ENCODE measurements around the gene USF2. TPM values are rescaled to one million over a fixed set of nuclear protein-coding genes. Genes with fewer than 3 reads are reported as not detected.
"Not testable (repeated sequence)": the region's sequence is repeated elsewhere in the genome, so short reads cannot be mapped to it uniquely, and the experiment has no call there.

USF2 gene
- polyA plus RNA-seq, 6 donors from 2014 or later: 1.9 to 15.5 (median 10.4) TPM

- Mint-ChIP-seq H3K4me1 (peaks cover 7 to 27% (median 16%) of the 10 kb centered on the region in 3 donors), H3K4me3 (no peak within 1 kb of the TSS), H3K36me3 (no peaks in the 10 kb centered on the region), H3K27ac (peak within 1 kb of the TSS in 3 of 6 donors; percentile 16 to 39 (median 21)), H3K27me3 (peaks cover 0 to 7% (median 5%) of the 10 kb centered on the region in 3 donors), H3K9me3 (no peaks in the 10 kb centered on the region)
- ATAC-seq (ENCODE audit: low read depth in 2 of 2) (no peak), DNase-seq (no peak)
These were observed 40.4 kb upstream of the USF2 start, which contains the start of gene FAM187B for GRCh38 chr19:35228177-35228930. TSS of gene FAM187B (minus strand) at chr19:35228739. CDS start at chr19:35228680, 59 bp downstream.

DNA sequence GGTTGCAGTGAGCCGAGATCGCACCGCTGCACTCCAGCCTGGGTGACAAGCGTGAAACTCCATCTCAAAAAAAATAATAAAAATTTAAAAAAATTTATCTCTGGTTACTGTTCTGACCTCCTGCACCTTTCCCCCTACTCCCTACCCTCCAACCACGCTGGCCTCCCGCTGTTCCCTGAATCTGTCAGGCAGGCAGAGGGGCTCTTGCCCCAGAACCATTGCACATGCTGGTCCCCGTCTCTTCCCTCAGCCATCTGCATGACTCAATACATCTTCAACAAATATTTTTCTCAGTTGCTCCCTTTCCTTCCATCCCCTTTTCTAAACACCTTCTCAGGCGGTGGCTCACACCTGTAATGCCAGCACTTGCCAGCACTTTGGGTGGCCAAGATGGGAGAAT, 39.2 kb upstream of the USF2 start:
- DNase-seq: no peak
- no peaks in the 10 kb centered on the region for H3K36me3 Mint-ChIP-seq
- peak overlapping the region in 1 of 8 donors; percentile 2 for H3K4me3 Mint-ChIP-seq
- H3K4me1 Mint-ChIP-seq: peaks cover 7 to 17% (median 16%) of the 10 kb centered on the region in 3 donors
- ATAC-seq (ENCODE audit: low read depth in 2 of 2): no peak
- no peaks in the 10 kb centered on the region for H3K9me3 Mint-ChIP-seq
- peak overlapping the region in 1 of 6 donors; percentile 16 for H3K27ac Mint-ChIP-seq
- peaks cover 0 to 7% (median 5%) of the 10 kb centered on the region in 3 donors for H3K27me3 Mint-ChIP-seq

- Mint-ChIP-seq H3K27ac (peak overlapping the region in 1 of 6 donors; percentile 70), H3K36me3 (no peaks in the 10 kb centered on the region), H3K4me3 (no peak overlapping the region), H3K27me3 (peaks cover 0 to 7% (median 5%) of the 10 kb centered on the region in 3 donors), H3K9me3 (no peaks in the 10 kb centered on the region), H3K4me1 (peaks cover 0 to 9% (median 8%) of the 10 kb centered on the region in 3 donors)
- DNase-seq (no peak), ATAC-seq (ENCODE audit: low read depth in 2 of 2) (no peak)
These were observed 36.7 kb upstream of the USF2 start for GRCh38 chr19:35231956-35232645.

DNA sequence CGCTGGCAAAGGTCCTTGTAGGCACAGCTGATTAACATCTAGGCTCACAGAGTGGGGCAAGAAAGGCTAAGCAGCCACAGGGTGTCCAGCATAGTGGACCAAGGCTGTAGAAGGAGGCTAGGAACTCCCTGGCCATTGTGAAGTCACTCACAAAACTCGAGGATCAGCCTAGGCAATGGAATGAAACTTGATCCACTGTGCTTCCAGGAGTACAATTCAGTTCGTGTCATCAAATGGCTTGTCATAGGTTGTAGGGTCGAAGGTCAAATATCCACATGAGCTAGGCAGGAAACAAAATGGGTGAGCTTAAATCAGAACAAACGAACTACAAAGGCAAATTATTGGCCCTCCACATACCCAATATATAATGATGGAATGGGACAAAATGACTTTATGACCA, 35.9 kb upstream of the USF2 start:
- peaks cover 0 to 9% (median 8%) of the 10 kb centered on the region in 3 donors for H3K4me1 Mint-ChIP-seq
- no peak overlapping the region for H3K4me3 Mint-ChIP-seq
- no peaks in the 10 kb centered on the region for H3K36me3 Mint-ChIP-seq
- H3K27ac Mint-ChIP-seq: peak overlapping the region in 1 of 6 donors; percentile 70
- H3K27me3 Mint-ChIP-seq: peaks cover 0 to 7% (median 5%) of the 10 kb centered on the region in 3 donors
- ATAC-seq (ENCODE audit: low read depth in 2 of 2) (no peak), DNase-seq (no peak)
- no peaks in the 10 kb centered on the region for H3K9me3 Mint-ChIP-seq

DNA sequence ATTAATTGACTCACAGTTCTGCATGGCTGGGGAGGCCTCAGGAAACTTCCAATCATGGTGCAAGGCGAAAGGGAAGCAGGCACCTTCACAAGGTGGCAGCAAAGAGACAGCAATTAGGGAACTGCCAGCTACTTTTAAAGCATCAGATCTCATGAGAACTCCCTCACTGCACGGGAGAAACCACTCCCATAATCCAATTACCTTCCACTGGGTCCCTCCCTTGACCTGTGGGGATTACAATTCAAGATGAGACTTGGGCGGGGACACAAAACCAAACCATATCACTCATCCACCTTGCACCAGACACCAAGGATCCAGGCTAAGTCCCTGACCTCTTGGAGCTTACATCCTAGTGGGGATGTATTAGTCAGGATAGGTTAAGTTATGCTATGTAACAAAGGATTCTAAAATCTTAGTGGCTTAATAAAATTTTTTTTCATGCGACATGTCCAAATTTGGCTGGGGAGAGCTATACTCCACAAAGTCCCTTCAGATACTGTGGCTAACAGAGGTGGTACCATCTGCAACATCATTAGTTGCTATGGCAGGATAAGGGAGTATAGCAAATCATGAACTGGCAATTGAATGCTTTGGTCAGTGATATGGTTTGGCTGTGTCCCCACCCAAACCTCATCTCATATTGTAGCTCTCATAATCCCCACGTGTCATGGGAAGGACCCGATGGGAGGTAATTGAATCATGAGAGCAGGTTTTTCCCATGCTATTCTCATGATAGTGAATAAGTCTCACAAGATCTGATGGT, 31.9 kb upstream of the USF2 start:
- H3K36me3 Mint-ChIP-seq: peaks cover 0 to 11% of the 10 kb centered on the region in 2 donors
- H3K9me3 Mint-ChIP-seq: peaks cover 0 to 13% (median 9%) of the 10 kb centered on the region in 7 donors
- H3K4me1 Mint-ChIP-seq: peaks cover 16 to 33% (median 17%) of the 10 kb centered on the region in 3 donors
- H3K27ac Mint-ChIP-seq: peak overlapping the region in 1 of 6 donors; percentile 56
- no peaks in the 10 kb centered on the region for H3K27me3 Mint-ChIP-seq
- DNase-seq (no peak), ATAC-seq (ENCODE audit: low read depth in 2 of 2) (peak in 1 of 2 donors; percentile 46)
- no peak overlapping the region for H3K4me3 Mint-ChIP-seq

- H3K27ac Mint-ChIP-seq: peak overlapping the region in 2 of 6 donors; percentile 82 to 88
These were observed 29.2 kb upstream of the USF2 start for GRCh38 chr19:35239597-35239996.

GRCh38 chr19:35240327-35240726, 28.4 kb upstream of the USF2 start:
- H3K27ac Mint-ChIP-seq: peak overlapping the region; percentile 59 to 88 (median 80)
- peaks cover 16 to 33% (median 17%) of the 10 kb centered on the region in 3 donors for H3K4me1 Mint-ChIP-seq
- DNase-seq (peak; percentile 62), ATAC-seq (ENCODE audit: low read depth in 2 of 2) (peak; percentile 88 to 92)
- peaks cover 0 to 12% of the 10 kb centered on the region in 2 donors for H3K36me3 Mint-ChIP-seq
- peaks cover 0 to 8% (median 6%) of the 10 kb centered on the region in 3 donors for H3K27me3 Mint-ChIP-seq
- peak overlapping the region in 7 of 8 donors; percentile 7 to 77 (median 41) for H3K4me3 Mint-ChIP-seq
- H3K9me3 Mint-ChIP-seq: peaks cover 0 to 16% (median 9%) of the 10 kb centered on the region in 7 donors

More at GRCh38 chr19:35239597-35239996, 29.2 kb upstream of the USF2 start:
- Mint-ChIP-seq H3K9me3 (peaks cover 0 to 16% (median 9%) of the 10 kb centered on the region in 7 donors), H3K36me3 (peaks cover 0 to 12% of the 10 kb centered on the region in 2 donors), H3K4me3 (peak overlapping the region in 3 of 8 donors; percentile 41 to 67 (median 62)), H3K4me1 (peaks cover 16 to 33% (median 17%) of the 10 kb centered on the region in 3 donors)
- not testable (repeated sequence) for DNase-seq; ATAC-seq (ENCODE audit: low read depth in 2 of 2); H3K27me3 Mint-ChIP-seq

DNA sequence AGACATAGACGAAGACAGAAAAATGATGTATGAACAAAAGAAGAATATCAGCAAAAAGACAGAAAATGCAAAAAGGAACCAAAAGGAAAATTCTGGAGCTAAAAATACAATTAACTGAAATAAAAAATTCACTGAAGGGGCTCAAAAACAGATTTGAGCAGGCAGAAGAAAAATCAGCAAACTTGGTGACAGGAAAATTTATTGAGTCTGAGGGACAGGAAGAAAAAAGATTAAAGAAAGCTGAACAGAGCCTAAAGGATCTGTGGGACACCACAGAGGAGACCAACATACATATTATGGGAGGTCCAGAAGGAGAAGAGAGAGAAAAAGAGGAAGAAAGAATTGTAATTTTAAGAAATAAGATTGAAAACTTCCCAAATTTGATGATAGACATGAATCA, 27.3 kb upstream of the USF2 start:
- no peak for DNase-seq
- no peak for ATAC-seq (ENCODE audit: low read depth in 2 of 2)
- no peak overlapping the region for H3K27ac Mint-ChIP-seq
- H3K9me3 Mint-ChIP-seq: peaks cover 0 to 16% (median 9%) of the 10 kb centered on the region in 7 donors
- H3K27me3 Mint-ChIP-seq: peaks cover 0 to 8% (median 6%) of the 10 kb centered on the region in 3 donors
- H3K4me3 Mint-ChIP-seq: no peak overlapping the region
- peaks cover 0 to 12% of the 10 kb centered on the region in 2 donors for H3K36me3 Mint-ChIP-seq
- H3K4me1 Mint-ChIP-seq: peaks cover 16 to 29% (median 16%) of the 10 kb centered on the region in 3 donors

DNA sequence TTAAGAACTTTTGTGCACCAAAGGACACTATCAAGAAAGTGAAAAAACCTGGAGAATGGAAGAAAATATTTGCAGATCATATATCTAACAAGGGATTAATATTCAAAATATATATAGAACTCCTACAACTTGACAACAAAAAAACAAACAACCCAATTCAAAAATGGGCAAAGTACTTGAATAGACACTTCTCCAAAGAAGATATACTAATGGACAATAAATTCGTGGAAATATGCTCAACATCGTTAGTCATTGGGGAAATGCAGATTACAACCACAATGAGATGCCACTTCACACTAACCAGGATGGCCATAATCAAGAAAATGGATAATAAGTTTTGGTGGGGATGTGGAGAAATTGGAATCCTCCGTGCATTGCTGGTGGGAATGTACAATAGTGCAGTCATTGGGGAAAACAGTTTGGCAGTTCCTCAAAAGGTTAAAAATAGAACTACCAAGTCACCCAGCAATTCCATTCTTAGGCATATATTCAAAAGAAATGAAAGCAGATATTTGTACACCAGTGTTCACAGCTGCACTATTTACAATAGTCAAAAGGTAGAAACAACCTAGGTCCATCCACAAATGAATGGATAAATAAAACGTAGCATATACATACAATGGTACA, 22.2 kb upstream of the USF2 start:
- H3K27me3 Mint-ChIP-seq: peaks cover 0 to 8% (median 6%) of the 10 kb centered on the region in 3 donors
- DNase-seq: no peak

GRCh38 chr19:35247526-35248309, 21.0 kb upstream of the USF2 start:
- Mint-ChIP-seq H3K9me3 (peaks cover 0 to 2% (median 0%) of the 10 kb centered on the region in 7 donors), H3K4me1 (peaks cover 22 to 36% (median 27%) of the 10 kb centered on the region in 3 donors), H3K27me3 (peaks cover 0 to 8% (median 6%) of the 10 kb centered on the region in 3 donors), H3K4me3 (peak overlapping the region; percentile 82 to 96 (median 93)), H3K27ac (peak overlapping the region; percentile 93 to 97 (median 94)), H3K36me3 (no peaks in the 10 kb centered on the region)
- ATAC-seq (ENCODE audit: low read depth in 2 of 2): peak; percentile 49 to 53
- no peak for DNase-seq

More for the DNA sequence above, 22.2 kb upstream of the USF2 start:
- H3K4me1 Mint-ChIP-seq: peaks cover 22 to 36% (median 27%) of the 10 kb centered on the region in 3 donors
- H3K4me3 Mint-ChIP-seq: peak overlapping the region; percentile 42 to 96 (median 91)
- peaks cover 0 to 5% (median 4%) of the 10 kb centered on the region in 7 donors for H3K9me3 Mint-ChIP-seq
- H3K27ac Mint-ChIP-seq: peak overlapping the region in 2 of 6 donors; percentile 66 to 94
- ATAC-seq (ENCODE audit: low read depth in 2 of 2): no peak
- peaks cover 0 to 3% of the 10 kb centered on the region in 2 donors for H3K36me3 Mint-ChIP-seq

- Mint-ChIP-seq H3K4me1 (peaks cover 22 to 40% (median 30%) of the 10 kb centered on the region in 3 donors), H3K27me3 (peaks cover 0 to 6% (median 5%) of the 10 kb centered on the region in 3 donors), H3K9me3 (peaks cover 0 to under 1% (median 0%) of the 10 kb centered on the region in 7 donors), H3K27ac (peak within 1 kb of the TSS; percentile 93 to 97 (median 94)), H3K4me3 (peak within 1 kb of the TSS; percentile 82 to 96 (median 93)), H3K36me3 (no peaks in the 10 kb centered on the region)
- peak; percentile 84 to 85 for ATAC-seq (ENCODE audit: low read depth in 2 of 2)
- peak; percentile 77 for DNase-seq
These were observed 20.2 kb upstream of the USF2 start, which contains the start of gene LSR for GRCh38 chr19:35248310-35249145. TSS of gene LSR (plus strand) at chr19:35249002. CDS start at chr19:35249023, 21 bp downstream.
